GM18519 (cell line): ENCODE data around the gene COL15A1.

Experiments
- ATAC-seq: cut with Tn5 transposase; IDR thresholded peaks from one replicate; pipeline ENCODE4 v1.9.1; 2021; ENCODE audit warnings: mild to moderate bottlenecking, moderate library complexity; ENCODE audit not compliant: unreplicated experiment, low FRiP score

The COL15A1 gene

DNA sequence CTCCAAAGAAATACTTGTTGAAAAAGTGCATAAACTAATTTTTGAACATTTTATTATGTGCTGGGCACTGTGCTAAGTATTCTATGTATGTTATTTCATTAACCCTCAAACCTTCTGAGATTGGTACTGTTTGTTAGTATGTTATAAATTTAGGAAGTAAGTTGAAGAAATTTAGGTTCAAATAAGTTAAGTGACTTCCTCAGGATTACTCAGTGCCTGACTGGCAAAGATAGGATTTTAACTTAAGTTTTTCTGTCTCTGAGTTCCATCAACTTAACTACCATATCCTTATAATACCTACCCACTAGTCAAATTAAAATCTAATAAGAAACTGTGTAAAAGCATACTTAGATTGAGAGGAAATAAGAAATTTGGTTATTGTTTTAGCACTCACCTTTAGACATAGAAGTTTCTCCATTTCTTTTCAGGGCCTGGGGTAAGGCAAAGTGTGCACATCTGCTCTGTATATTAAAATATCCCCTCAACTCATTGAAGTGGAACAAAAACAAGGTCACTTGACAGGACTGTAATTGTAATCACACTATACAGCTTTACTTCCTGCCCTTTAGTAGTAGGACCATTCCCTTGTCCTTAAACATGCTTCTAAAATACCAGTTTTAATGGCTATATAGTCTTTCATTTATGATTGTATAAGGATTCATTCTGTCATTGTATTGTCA, 176.4 kb downstream of the COL15A1 start:
- no peak for ATAC-seq
